HG02870 (cell line): ENCODE results near the gene TRAF5.
"Not testable (repeated sequence)": the region's sequence is repeated elsewhere in the genome, so short reads cannot be mapped to it uniquely, and the experiment has no call there.

Source experiments
- ATAC-seq: cut with Tn5 transposase; IDR thresholded peaks from one replicate; pipeline ENCODE4 v1.9.1; 2021; ENCODE audit warnings: mild to moderate bottlenecking, moderate library complexity; ENCODE audit not compliant: unreplicated experiment

TRAF5 gene

DNA sequence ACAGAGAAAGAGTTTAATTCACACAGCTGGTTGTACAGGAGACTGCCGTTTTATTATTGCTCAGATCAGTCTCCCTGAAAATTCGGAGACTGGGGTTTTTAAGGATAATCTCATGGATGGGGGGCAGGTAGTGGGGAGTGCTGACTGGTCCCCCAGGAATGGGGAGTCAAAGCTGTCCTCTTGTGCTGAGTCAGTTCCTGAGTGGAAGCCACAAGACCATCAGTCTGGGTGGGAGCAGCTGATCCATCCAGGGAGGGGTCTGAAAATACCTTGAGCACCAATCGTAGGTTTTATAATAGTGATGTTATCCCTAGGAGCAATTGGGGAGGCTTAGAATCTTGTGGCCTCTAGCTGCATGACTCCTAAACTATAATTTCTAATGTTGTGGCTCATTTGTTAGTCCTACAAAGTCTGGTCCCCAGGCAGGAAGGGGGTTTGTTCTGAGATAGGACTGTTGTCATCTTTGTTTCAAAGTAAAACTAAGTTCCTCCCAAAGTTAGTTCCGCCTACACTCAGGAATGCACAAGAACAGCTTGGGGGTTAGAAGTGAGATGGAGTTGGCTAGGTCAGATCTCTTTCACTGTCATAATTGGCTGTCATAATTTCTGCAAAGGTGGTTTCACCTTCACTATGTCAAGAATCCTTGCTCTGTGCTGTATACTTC is 50.3 kb downstream of the TRAF5 start:
- no peak for ATAC-seq

DNA sequence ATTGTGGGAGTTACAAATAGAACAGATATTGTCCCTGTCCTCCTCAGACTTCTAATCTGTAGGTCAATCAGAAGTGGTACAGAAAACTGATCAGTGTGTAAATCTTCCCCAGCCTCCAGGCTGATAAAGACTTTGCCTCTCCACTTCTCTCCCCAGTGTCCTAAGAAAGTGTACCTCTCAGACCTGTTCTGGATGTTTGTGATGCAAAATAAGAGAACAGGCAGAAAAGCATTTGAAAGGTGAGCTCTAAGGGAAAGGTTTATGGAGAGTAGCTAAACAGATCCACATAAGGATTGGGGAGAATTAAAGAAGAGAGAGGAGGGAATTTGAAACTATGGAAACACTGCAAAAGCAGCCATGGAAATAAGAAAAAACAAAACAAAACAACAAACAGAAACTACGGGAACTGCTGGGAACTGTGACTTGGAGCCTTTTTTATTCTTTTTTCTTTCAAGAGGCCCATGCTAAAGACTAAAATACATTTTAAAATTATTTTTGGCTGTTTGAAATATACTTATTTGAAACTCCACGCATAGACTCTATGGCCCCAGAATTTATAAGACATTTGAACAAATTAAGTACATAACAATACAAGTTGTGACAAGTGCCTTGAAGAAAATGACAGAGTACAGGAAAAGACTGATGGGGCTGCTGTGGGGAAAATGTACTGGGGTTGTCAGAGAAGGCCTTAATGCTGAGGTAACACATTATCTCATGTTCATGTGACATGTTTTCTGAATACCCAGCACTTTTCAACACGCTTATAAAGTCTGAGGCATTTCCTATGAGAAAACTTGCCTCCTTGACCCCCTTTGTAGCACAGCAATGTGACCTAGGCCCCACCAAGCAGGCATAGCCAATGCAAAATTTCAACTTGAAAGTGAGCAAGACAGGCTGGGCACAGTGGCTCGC is 51.2 kb downstream of the TRAF5 start:
- ATAC-seq, result no peak

DNA sequence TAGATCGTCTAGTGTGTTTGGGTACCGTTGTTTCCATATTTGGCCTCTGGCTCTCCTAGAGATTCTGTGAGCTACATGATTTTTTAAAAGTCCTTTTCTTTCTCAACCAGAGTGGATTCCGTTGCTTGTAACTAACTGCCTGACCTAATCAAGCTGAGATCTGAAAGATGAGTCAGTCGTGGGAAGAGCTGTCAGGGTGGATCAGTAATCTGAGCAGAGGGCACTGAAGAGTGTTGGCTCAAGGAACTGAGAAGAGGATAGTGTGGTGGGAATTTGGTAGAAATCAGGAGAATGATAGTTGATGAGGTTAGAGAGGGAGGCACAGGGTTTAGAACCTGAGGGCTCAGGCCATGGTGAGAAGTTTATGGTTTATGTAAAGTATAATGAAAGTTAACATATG is 52.2 kb downstream of the TRAF5 start:
- no peak for ATAC-seq

DNA sequence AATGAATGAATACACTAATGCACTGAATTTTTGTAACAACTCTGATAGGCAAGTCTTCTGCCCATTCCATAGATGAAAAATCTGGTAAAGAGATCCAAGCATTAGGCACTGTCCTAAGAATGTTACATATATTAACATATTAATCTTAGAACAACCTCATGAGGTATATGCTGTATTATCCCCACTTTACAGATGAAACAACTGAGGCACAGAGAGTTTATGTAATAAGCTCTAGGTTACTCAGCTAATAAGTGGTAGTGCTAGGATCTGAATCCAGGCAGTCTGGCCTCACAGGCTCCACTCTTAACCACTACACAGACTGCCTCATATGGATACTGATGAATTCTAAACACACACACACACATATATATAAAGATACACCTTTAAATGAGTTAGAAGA is 52.8 kb downstream of the TRAF5 start:
- no peak for ATAC-seq

DNA sequence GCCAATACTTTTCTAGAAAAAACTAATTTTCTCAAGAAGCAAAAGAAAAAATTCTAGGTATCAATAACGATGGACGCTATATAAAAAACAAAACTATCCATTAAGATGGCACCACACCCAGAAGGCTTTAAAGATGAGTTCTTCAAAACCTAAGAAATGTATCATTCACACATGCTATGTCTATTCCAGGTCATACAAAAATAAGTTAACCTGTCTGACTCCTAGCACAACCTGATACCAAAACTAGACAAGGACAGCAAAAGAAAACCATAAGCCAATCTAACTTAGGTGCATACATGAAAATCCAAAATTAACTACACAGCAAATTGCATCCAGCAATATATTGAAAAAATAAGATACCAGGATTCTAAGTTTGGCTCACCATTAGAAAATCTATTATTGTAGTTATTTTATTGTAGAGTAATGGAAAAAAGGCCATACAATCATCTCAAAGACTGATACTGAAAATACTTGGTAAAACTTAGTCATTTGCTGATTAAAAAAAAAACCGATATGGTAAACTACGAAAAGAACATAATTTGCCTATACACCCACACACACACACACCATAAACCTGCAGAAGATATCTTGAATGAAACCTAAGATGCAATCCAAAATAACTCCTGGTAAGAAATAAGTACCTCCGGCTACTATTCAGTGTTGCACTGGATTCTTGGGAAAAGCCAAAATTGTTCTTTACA is 55.0 kb downstream of the TRAF5 start:
- peak; percentile 40 for ATAC-seq

DNA sequence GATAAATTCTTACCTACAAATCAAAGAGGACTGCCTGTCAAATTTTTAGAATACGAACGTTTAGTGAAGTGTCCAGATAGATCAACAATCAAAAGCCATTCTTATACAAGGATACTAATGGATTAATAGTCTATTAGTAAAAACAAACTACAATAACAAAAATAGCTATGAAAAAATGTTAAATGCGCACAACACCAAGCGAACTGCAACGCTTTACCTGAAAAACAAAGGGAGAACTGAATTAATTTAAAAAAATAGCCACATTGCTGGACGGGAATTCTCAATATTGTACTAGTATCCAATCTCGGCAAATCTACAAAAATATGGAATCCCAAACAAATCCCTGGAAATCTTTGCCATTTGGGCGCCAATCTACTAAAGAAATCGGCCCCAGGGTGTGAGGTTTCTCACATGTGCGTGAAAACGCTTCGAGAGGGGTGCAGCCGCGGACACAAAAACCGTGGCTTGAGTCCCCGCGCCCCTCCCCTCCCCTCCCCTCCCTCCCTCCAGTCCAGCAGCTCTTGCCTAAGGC is 55.6 kb downstream of the TRAF5 start:
- ATAC-seq, result no peak

DNA sequence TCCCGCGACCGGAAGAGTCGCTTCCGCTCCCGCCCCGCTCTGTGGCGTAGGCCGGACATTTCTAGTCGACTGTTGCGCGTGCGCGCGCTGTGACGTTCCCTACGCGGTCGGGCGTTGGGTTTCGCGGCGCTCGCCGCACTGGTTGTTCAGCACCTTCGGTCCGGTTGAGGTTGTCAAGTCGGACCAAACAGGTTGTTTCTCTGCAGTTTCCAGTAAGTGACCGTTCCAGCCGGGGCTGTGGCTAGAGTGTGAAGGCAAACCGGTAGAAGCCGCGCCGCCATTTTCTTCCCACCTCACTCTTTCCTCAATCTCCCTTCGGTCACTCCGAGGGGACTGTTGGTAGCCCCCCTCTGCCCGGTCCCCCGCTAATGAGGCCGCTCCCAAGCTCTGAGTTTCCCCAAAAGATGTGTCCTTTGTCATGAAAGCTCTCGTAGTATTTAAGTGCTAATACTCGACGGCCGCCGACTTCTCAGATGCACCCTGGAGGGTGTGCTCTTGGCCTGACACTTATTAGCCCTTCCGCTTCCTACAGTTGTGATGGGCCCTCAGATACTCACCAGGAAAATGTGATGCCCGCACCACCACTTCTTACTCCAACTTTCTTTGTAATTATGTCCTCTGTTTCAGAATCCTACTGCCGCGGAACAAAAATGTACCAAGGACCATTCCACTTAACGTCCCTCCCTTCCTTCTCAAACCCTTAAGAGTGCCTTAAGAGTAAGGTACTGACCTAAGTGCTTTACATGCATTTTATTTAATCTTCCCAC is 56.3 kb downstream of the TRAF5 start:
- ATAC-seq, result peak; percentile 87

DNA sequence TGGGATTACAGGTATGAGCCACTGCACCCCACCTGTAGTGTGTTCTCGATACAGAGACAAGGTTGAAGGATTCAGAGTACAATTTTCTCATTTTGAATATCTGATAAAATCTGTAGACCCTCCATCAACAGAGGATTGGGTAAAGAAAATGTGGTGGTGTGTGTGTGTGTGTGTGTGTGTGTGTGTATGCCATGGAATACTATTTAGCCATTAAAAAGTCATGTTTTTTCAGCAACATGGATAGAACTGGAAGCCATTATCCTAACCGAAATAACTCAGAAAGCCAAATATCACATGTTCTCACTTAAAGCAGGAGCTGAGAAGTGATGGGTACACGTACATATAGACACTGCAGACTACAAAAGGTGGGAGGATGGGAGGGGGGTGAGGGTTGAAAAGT is 57.9 kb downstream of the TRAF5 start:
- no peak for ATAC-seq

DNA sequence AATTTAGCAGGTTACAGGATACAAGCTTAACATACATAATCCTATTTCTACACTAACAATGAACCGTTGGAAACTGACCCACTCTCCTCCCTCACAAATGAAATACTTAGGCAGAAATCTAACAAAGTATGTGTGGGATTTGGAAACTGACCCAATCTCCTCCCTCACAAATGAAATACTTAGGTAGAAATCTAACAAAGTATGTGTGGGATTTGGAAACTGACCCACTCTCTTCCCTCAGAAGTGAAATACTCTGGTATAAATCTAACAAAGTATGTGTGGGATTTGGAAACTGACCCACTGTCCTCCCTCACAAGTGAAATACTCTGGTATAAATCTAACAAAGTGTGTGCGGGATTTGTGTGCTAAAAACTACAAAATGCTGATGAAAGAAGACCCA is 60.3 kb downstream of the TRAF5 start:
- no peak for ATAC-seq

DNA sequence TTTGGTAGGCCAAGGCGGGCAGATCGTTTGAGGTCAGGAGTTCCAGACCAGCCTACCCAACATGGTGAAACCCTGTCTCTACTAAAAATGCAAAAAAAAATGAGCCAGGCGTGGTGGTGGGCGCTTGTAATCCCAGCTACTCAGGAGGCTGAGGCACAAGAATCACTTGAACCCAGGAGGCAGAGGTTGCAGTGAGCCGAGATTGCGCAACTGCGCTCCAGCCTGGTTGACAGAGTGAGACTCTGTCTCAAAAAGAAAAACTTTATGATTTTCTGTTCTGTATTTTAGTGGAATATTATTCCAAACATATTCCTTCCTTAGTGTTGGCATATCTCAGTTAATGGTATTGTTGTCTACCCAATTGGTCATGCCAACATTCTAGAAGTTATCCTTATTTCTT is 64.2 kb downstream of the TRAF5 start:
- ATAC-seq, result not testable (repeated sequence)

DNA sequence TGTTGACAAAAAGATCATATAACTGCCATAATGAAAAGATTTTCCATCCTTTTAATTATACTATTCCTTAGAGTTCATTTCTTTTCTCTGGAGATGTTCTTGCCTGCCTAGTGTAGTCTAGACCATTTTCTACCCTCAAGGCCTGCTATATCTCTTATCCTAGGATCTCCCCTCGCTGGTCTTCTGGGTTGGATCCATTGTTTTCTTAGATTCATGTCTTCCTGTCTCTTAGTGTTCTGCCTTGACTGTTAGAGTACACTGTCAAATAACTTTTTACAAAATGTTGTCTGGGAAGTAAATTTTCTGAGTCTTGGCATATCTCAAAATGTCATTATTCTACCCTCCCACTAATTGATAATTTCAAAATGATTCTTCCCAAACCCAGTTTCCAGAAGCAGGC is 66.6 kb downstream of the TRAF5 start:
- ATAC-seq, result no peak

DNA sequence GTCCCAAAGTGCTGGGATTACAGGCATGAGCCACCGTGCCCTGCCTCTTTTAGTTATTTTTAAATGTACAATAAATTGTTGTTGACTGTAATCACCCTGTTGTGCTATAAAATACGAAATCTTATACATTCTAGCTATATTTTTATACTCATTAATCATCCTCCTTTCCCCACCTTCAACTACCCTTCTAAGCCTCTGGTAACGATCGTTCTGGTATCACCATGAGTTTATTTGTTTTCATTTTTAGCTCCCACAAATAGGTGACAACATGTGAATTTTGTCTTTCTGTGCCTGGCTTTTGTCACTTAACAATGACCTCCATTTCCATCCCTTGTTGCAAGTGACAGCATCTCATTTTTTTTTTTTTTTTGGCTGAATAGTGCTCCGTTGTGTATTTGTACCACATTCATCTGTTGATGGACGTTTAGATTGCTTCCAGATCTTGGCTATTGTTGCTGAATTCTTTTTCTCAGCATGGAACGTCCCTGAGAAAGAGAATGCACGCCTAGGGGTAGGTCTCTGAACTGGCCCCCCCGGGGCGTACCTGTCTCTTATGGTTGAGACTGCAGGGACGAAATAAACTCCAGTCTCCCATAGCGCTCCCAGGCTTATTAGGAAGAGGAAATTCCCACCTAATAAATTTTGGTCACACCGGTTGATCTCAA is 71.8 kb downstream of the TRAF5 start:
- not testable (repeated sequence) for ATAC-seq

DNA sequence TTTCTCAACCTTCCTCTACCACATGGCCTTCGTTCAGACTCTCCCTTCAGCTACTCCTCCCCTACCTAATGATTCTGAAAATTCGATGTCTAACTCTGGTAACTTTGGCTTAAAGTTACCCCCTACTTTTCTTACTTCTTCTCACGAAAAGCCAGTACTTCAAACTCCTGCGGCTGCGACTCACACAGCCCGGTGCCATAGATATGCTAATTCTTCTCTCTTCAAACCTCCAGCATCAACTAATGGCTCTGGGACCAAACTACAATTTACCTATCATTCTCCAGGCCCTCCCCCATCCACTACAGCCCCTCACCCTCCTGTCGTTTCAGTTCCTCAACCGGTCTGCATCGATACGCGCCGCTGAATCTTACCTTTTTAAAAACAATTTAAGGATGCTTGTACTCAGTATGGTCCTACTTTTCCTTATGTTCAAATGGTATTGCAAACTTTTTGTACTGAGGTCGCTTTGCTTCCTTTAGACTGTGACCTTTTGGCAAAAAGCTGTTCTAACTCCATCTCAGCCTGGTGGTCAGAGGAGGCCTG is 73.3 kb downstream of the TRAF5 start:
- not testable (repeated sequence) for ATAC-seq

DNA sequence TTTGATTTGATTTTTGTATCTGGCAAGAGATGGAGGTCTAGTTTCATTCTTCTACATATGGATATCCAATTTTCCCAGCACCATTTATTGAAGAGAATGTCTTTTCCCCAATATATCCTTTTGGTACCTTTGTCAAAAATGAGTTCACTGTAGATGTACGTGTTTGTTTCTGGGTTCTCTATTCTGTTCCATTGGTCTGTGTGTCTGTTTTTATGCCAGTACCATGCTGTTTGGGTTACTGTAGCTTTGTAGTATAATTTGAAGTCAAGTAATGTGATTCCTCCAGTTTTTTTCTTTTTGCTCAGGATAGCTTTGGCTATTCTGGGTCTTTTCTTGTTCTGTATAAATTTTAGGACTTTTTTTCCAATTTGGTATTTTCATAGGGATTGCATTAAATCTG is 75.1 kb downstream of the TRAF5 start:
- ATAC-seq, result not testable (repeated sequence)

DNA sequence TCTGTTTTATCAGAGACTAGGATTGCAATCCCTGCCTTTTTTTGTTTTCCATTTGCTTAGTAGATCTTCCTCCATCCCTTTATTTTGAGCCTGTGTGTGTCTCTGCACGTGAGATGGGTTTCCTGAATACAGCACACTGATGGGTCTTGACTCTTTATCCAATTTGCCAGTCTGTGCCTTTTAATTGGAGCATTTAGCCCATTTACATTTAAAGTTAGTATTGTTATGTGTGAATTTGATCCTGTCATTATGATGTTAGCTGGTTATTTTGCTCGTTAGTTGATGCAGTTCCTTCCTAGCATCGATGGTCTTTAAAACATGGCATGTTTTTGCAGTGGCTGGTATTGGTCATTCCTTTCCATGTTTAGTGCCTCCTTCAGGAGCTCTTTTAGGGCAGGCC is 79.5 kb downstream of the TRAF5 start:
- not testable (repeated sequence) for ATAC-seq

DNA sequence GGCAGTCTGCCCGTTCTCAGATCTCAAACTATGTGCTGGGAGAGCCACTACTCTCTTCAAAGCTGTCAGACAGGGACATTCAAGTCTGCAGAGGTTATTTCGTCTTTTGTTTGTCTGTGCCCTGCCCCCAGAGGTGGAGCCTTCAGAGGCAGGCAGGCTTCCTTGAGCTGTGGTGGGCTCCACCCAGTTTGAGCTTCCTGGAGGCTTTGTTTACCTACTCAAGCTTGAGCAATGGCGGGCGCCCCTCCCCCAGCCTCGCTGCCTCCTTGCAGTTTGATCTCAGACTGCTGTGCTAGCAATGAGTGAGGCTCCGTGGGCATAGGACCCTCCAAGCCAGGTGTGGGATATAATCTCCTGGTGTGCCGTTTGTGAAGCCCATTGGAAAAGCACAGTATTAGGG is 81.1 kb downstream of the TRAF5 start:
- not testable (repeated sequence) for ATAC-seq

DNA sequence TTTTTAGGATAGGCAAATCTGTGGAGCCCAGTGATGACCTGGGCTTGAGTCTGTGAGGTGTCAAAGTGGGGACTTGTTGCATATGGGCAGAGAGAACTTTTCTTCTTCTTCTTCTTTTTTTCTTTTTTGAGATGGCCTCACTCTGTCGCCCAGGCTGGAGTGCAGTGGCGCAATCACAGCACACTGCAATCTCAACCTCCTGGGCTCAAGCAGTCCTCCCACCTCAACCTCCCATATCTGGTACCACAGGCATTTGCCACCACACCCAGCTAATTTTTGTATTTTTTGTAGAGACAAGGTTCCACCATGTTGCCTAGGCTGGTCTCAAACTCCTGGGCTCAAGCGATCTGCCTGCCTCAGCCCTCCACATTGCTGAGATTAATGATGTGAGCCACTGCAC is 85.0 kb downstream of the TRAF5 start:
- no peak for ATAC-seq

DNA sequence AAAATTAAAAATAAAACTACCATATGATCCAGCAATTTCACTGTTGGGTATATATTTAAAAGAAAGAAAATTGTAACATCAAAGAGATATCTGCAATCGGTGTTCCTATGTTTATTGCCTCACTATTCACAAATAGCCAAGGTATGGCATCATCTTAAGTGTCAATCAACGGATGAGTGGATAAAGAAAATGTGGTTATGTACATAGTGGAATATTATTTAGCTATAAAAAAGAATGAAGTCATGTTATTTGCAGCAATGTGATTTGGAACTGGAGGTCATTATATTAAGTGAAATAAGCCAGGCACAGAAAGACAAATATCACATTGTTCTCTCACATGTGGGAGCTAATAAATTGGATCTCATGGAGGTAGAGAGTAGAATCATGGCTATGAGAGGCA is 89.1 kb downstream of the TRAF5 start:
- ATAC-seq, result no peak

DNA sequence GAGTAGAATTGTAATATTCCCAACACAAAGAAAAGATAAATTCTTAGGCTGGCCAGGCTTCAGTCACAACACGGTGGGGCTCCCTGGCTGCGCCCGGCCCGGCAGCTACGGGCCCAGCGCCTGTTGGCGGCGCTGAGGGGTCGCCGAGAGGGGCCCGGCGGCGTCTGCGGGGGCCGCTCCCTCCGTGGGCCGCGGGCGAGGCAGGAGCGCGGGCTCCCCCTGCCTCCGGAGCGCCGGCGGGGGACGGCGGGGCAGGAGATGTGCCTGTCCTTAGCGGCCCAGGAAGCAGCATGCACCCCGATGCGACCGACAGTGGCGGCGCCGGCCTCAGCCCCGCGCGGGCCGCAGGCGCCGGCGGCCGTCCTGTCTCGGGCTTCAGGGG is 89.6 kb downstream of the TRAF5 start:
- ATAC-seq, result peak; percentile 65
